ENCODE results near the gene FNDC3B. TPM values are rescaled to one million over a fixed set of nuclear protein-coding genes. Genes with fewer than 3 reads are reported as not detected.

Gene FNDC3B
- total and polyA plus RNA-seq, 9 of the 15 experiments (the other 6 are each of a cell fraction or from before 2014, with no cell fraction given): 7.0 to 35.8 (median 16.2) TPM

GRCh38 chr3:172052405-172052804 lies 13.0 kb downstream of the FNDC3B start (continued):
- TF ChIP-seq RERE (CRISPR knock-in tag; IDR thresholded peaks at IDR 0.05; ENCODE audit: borderline replicate concordance) (no peak), ZNF274 (IDR thresholded peaks at IDR 0.05; ENCODE audit: borderline replicate concordance, low read depth, low read length) (no peak), PPARD (CRISPR knock-in tag; IDR thresholded peaks at IDR 0.05) (no peak), XRCC3 (IDR thresholded peaks at IDR 0.05) (no peak), ZNF57 (CRISPR knock-in tag; IDR thresholded peaks at IDR 0.05) (no peak), ZNF12 (CRISPR knock-in tag; IDR thresholded peaks at IDR 0.05) (no peak), PHB2 (IDR thresholded peaks at IDR 0.05; ENCODE audit: low read depth) (no peak), TAF9B (IDR thresholded peaks at IDR 0.05; ENCODE audit: partially characterized antibody) (no peak), HOXB6 (CRISPR knock-in tag; IDR thresholded peaks at IDR 0.05; ENCODE audit: borderline replicate concordance) (no peak), SIRT6 (IDR thresholded peaks at IDR 0.05; ENCODE audit: low read depth, low read length) (no peak)
